K562 (cell line): ENCODE results near the gene KRT14.

Experiments used
- ATF7 ChIP-seq: fragments of 450-650 bp; IDR thresholded peaks from 2 replicates; pipeline ENCODE4 v1.7.1; 2014; ENCODE audit warnings: mild to moderate bottlenecking, moderate library complexity
- BCOR ChIP-seq: fragments of 450-650 bp; IDR thresholded peaks from 2 replicates; pipeline ENCODE4 v1.6.1; 2016
- CEBPB ChIP-seq: fragments of 450-650 bp; IDR thresholded peaks from 2 replicates; pipeline ENCODE4 v1.6.1; 2016; ENCODE audit warnings: missing genetic modification characterization, missing compliant biosample characterization
- CHD2 ChIP-seq: IDR thresholded peaks from 2 replicates; pipeline ENCODE4 v1.6.1; 2011; ENCODE audit warnings: low read depth, low read length
- ETV6 ChIP-seq, 3 experiments: fragments of 150-350 bp in 1 of 3; sonication (generic) in 1 of 3; formaldehyde crosslinking in 1 of 3; IDR thresholded peaks; 2 replicates each; pipeline versions ENCODE4 v1.6.1 to v1.8.0; 2014 to 2022; ENCODE audit warnings: borderline replicate concordance in 2 of 3, low read depth in 2 of 3, antibody characterized with exemption in 1 of 3, low read length in 1 of 3, mild to moderate bottlenecking in 1 of 3, missing genetic modification reagents in 1 of 3
- FOXP1 ChIP-seq: sonication (generic); formaldehyde crosslinking; IDR thresholded peaks from 2 replicates; pipeline ENCODE4 v1.8.0; 2022; ENCODE audit warnings: mild to moderate bottlenecking, missing genetic modification reagents
- HOMEZ ChIP-seq: fragments of 250-450 bp; sonication (Bioruptor Pico); IDR thresholded peaks from 2 replicates; pipeline ENCODE4 v1.4.0; 2020; ENCODE audit warnings: mild to moderate bottlenecking, moderate library complexity
- MAX ChIP-seq: sonication (generic); formaldehyde crosslinking; IDR thresholded peaks from 2 replicates; pipeline ENCODE4 v1.9.0; 2022; ENCODE audit warnings: mild to moderate bottlenecking, missing genetic modification reagents
- RAD21 ChIP-seq, 2 experiments: fragments of 250-450 bp in 1 of 2; fragments of 450-650 bp in 1 of 2; sonication (Bioruptor Pico) in 1 of 2; formaldehyde crosslinking in 1 of 2; IDR thresholded peaks in 1 of 2; conservative IDR thresholded peaks in 1 of 2; 2 replicates each; pipeline versions ENCODE4 v1.4.0 to v1.8.0; 2020 to 2022; ENCODE audit warnings: mild to moderate bottlenecking in 2 of 2, moderate library complexity in 1 of 2
- RBM22 ChIP-seq: fragments of 200-400 bp; formaldehyde crosslinking; IDR thresholded peaks from 2 replicates; pipeline ENCODE4 v1.6.1; 2018; ENCODE audit warnings: low read length, low read depth; ENCODE audit not compliant: poor library complexity, severe bottlenecking
- SMARCC2 ChIP-seq: fragments of 450-650 bp; IDR thresholded peaks from 2 replicates; pipeline ENCODE4 v1.6.1; 2017; ENCODE audit warnings: antibody characterized with exemption, moderate library complexity, mild to moderate bottlenecking, low read depth
- ZNF444 ChIP-seq: fragments of 250-450 bp; sonication (Bioruptor Pico); IDR thresholded peaks from 2 replicates; pipeline ENCODE4 v1.4.0; 2020; ENCODE audit warnings: mild to moderate bottlenecking, moderate library complexity

GRCh38 chr17:41540921-41541625 lies 45.6 kb downstream of the KRT14 start:
- TF ChIP-seq FOXP1 (CRISPR knock-in tag) (no peak), ATF7 (no peak), BCOR (no peak), RBM22 (no peak), HOMEZ (CRISPR knock-in tag) (no peak), SMARCC2 (no peak), CHD2 (no peak), ZNF444 (CRISPR knock-in tag) (no peak), CEBPB (no peak), RAD21 (CRISPR knock-in tag; conservative IDR thresholded peaks at IDR 0.05 in 1 of 2, IDR thresholded peaks at IDR 0.05 in 1 of 2) (no peak), MAX (no peak), ETV6 (IDR thresholded peaks at IDR 0.05; ENCODE audit: borderline replicate concordance in 1 of 2, low read depth in 2 of 2, low read length in 1 of 2) (no peak), ETV6 (CRISPR knock-in tag; IDR thresholded peaks at IDR 0.05; ENCODE audit: borderline replicate concordance) (no peak)
